OCI-LY3 (cell line): ENCODE results near the gene GNS.

ENCODE experiments used
- H2AFZ ChIP-seq: fragments of 200-600, 300-600 bp; shearing (Covaris generic); 2 replicates; pipeline ENCODE4 v1.6.0; 2014; ENCODE audit warnings: antibody characterized with exemption, low read depth, low read length
- H3K27ac ChIP-seq: fragments of 200-600, 300-600 bp; sonication (generic); 2 replicates; pipeline ENCODE4 v1.5.1; 2014; ENCODE audit warnings: mild to moderate bottlenecking, low read length, moderate library complexity, mixed read lengths
- H3K27me3 ChIP-seq: fragments of 200-600, 300-600 bp; sonication (generic); 2 replicates; pipeline ENCODE4 v1.6.1; 2014; ENCODE audit warnings: low read depth, low read length, mixed read lengths
- H3K36me3 ChIP-seq: fragments of 200-600, 300-600 bp; sonication (generic); replicated peaks from 2 replicates; pipeline ENCODE3; 2014; ENCODE audit warnings: low read depth, low read length, mixed read lengths
- H3K4me1 ChIP-seq: fragments of 300-600, 200-600 bp; sonication (generic); 2 replicates; pipeline ENCODE4 v1.6.1; 2014; ENCODE audit warnings: low read length, mixed read lengths
- H3K4me2 ChIP-seq: fragments of 200-600, 300-600 bp; sonication (generic); 2 replicates; pipeline ENCODE4 v1.6.1; 2014; ENCODE audit warnings: low read length, mixed read lengths
- H3K4me3 ChIP-seq: fragments of 300-600, 200-600 bp; sonication (generic); 2 replicates; pipeline ENCODE4 v1.5.1; 2014; ENCODE audit warnings: antibody characterized with exemption, mild to moderate bottlenecking, low read length, moderate library complexity
- H3K79me2 ChIP-seq: fragments of 300-600, 200-600 bp; shearing (Covaris generic); 2 replicates; pipeline ENCODE4 v1.6.1; 2014; ENCODE audit warnings: mild to moderate bottlenecking, low read length, mixed read lengths
- H3K9ac ChIP-seq: fragments of 300-600, 200-600 bp; shearing (Covaris generic); 2 replicates; pipeline ENCODE4 v1.6.0; 2014; ENCODE audit warnings: mild to moderate bottlenecking, low read length, moderate library complexity
- H3K9me3 ChIP-seq: fragments of 200-600, 300-600 bp; shearing (Covaris generic); 2 replicates; pipeline ENCODE4 v1.6.1; 2014; ENCODE audit warnings: low read length, mixed read lengths; ENCODE audit not compliant: insufficient read depth
- H4K20me1 ChIP-seq: fragments of 200-600, 300-600 bp; sonication (generic); 2 replicates; pipeline ENCODE4 v1.6.1; 2016; ENCODE audit warnings: low read length, mixed read lengths; ENCODE audit not compliant: insufficient read depth
- CTCF ChIP-seq: fragments of 200-600, 300-600 bp; sonication (generic); IDR thresholded peaks from 2 replicates; pipeline ENCODE4 v1.5.1; 2014; ENCODE audit warnings: antibody characterized with exemption, low read length, low read depth
- EZH2phosphoT487 ChIP-seq: fragments of 200-600 bp; shearing (Covaris generic); IDR thresholded peaks from 2 replicates; pipeline ENCODE4 v1.6.1; 2018; ENCODE audit warnings: antibody characterized with exemption, mixed run types, low read depth

The GNS gene

GRCh38 chr12:64733857-64734256 lies 25.3 kb downstream of the GNS start:
- Histone ChIP-seq H4K20me1 (no peaks in the 10 kb centered on the region), H3K4me1 (peaks cover 15% of the 10 kb centered on the region), H3K9ac (no peak overlapping the region), H3K27me3 (no peaks in the 10 kb centered on the region), H2AFZ (no peak overlapping the region), H3K36me3 (peaks cover 12% of the 10 kb centered on the region), H3K4me2 (no peak overlapping the region), H3K9me3 (no peaks in the 10 kb centered on the region), H3K27ac (no peak overlapping the region), H3K4me3 (no peak overlapping the region), H3K79me2 (no peaks in the 10 kb centered on the region)
- TF ChIP-seq CTCF (no peak), EZH2phosphoT487 (no peak)

- Histone ChIP-seq H3K4me2 (no peak overlapping the region), H3K79me2 (no peaks in the 10 kb centered on the region), H4K20me1 (no peaks in the 10 kb centered on the region), H3K36me3 (peaks cover 9% of the 10 kb centered on the region), H3K27me3 (no peaks in the 10 kb centered on the region), H3K9ac (no peak overlapping the region), H3K4me3 (no peak overlapping the region), H2AFZ (no peak overlapping the region), H3K4me1 (peaks cover 9% of the 10 kb centered on the region), H3K9me3 (no peaks in the 10 kb centered on the region), H3K27ac (no peak overlapping the region)
- TF ChIP-seq EZH2phosphoT487: no peak
These were observed 27.5 kb downstream of the GNS start for GRCh38 chr12:64731683-64732082.

GRCh38 chr12:64730588-64730969 lies 28.6 kb downstream of the GNS start:
- TF ChIP-seq EZH2phosphoT487: no peak
- no peak for TF ChIP-seq CTCF
- Histone ChIP-seq H3K4me1 (peaks cover 9% of the 10 kb centered on the region), H3K9me3 (no peaks in the 10 kb centered on the region), H4K20me1 (no peaks in the 10 kb centered on the region), H3K79me2 (no peaks in the 10 kb centered on the region), H3K9ac (no peak overlapping the region), H2AFZ (no peak overlapping the region), H3K36me3 (peaks cover 5% of the 10 kb centered on the region), H3K27me3 (no peaks in the 10 kb centered on the region), H3K4me3 (no peak overlapping the region), H3K4me2 (no peak overlapping the region), H3K27ac (no peak overlapping the region)

GRCh38 chr12:64729909-64730587 lies 29.2 kb downstream of the GNS start:
- Histone ChIP-seq H2AFZ (no peak overlapping the region), H4K20me1 (no peaks in the 10 kb centered on the region), H3K4me2 (no peak overlapping the region), H3K79me2 (no peaks in the 10 kb centered on the region), H3K4me1 (peaks cover 9% of the 10 kb centered on the region), H3K27ac (no peak overlapping the region), H3K9me3 (no peaks in the 10 kb centered on the region), H3K9ac (no peak overlapping the region), H3K36me3 (peaks cover 5% of the 10 kb centered on the region), H3K4me3 (no peak overlapping the region), H3K27me3 (no peaks in the 10 kb centered on the region)
- TF ChIP-seq EZH2phosphoT487: no peak

GRCh38 chr12:64724201-64724745 lies 34.9 kb downstream of the GNS start:
- Histone ChIP-seq H3K4me3 (no peak overlapping the region), H3K79me2 (no peaks in the 10 kb centered on the region), H3K27ac (no peak overlapping the region), H2AFZ (no peak overlapping the region), H3K9ac (no peak overlapping the region), H3K4me1 (no peaks in the 10 kb centered on the region), H3K9me3 (no peaks in the 10 kb centered on the region), H3K4me2 (no peak overlapping the region), H3K27me3 (no peaks in the 10 kb centered on the region), H4K20me1 (no peaks in the 10 kb centered on the region), H3K36me3 (peaks cover 2% of the 10 kb centered on the region)
- TF ChIP-seq EZH2phosphoT487 (no peak), CTCF (no peak)
